GM21576 (cell line): ENCODE data around the gene SOWAHB.

ENCODE experiments used
- ATAC-seq: cut with Tn5 transposase; IDR thresholded peaks from one replicate; pipeline ENCODE4 v1.9.1; 2021; ENCODE audit warnings: mild to moderate bottlenecking, moderate library complexity; ENCODE audit not compliant: unreplicated experiment

Gene SOWAHB

DNA sequence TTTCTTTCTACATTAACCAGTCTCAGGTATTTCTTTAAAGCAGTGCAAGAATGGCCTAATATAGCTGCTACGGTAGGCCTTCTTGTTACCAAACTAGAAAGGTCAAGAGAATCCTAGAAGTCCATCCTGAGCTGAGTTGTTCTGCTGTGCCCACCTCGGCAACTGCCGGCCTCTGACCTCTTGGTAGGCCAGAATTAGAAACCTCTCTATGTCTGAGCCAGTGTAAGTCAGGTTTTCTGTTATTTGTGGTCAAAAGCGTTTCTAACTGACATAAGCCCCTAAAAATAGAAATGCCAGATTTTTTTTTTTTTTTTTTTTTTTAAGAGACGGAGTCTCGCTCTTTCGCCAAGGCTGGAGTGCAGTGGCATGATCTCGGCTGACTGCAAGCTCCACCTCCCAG, 43.1 kb downstream of the SOWAHB start:
- ATAC-seq, result no peak

DNA sequence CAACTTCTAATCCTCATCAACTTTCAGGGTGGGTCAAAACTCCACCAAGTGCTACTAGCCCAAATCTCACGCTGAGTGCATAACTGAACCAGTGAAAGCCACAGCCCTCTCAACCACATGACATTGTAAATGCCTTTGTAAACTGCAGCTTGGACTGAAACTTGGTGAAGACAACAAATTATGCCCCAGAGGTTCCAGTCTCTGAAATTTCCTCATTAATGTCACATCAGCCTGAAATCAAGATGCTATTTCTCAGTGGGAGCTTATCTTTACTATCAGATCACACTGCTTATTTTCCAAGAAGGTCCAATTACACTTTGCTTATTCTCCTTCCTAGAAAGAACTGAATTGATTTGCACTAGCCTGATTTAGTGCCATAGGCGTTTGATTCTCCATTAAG, 46.6 kb downstream of the SOWAHB start:
- no peak for ATAC-seq

- ATAC-seq, result no peak
Measured at GRCh38 chr4:76850010-76850441, 47.9 kb downstream of the SOWAHB start.
